ACC112 (cell line): ENCODE data around the gene STRADB.
"Not testable (repeated sequence)": the region's sequence is repeated elsewhere in the genome, so short reads cannot be mapped to it uniquely, and the experiment has no call there.

ENCODE experiments used
- H2AFZ ChIP-seq: fragments of 200-600 bp; sonication (generic); one replicate; pipeline ENCODE4 v1.6.0; 2017; ENCODE audit warnings: antibody characterized with exemption, low read length; ENCODE audit not compliant: unreplicated experiment
- H3K27ac ChIP-seq: fragments of 200-600 bp; sonication (generic); 2 replicates; pipeline ENCODE4 v1.5.1; 2014; ENCODE audit warnings: low read depth, mild to moderate bottlenecking, antibody characterized with exemption, low read length, moderate library complexity
- H3K27me3 ChIP-seq: fragments of 200-600 bp; sonication (generic); 2 replicates; pipeline ENCODE4 v1.6.1; 2014; ENCODE audit warnings: mild to moderate bottlenecking, antibody characterized with exemption, low read length, moderate library complexity, mixed read lengths; ENCODE audit not compliant: insufficient read depth
- H3K36me3 ChIP-seq: fragments of 200-600 bp; sonication (generic); 2 replicates; pipeline ENCODE4 v1.6.1; 2016; ENCODE audit warnings: mild to moderate bottlenecking, antibody characterized with exemption, low read length, moderate library complexity, mixed read lengths; ENCODE audit not compliant: insufficient read depth
- H3K4me1 ChIP-seq: fragments of 200-600 bp; sonication (generic); one replicate; pipeline ENCODE4 v1.6.1; 2016; ENCODE audit warnings: low read length, mixed read lengths; ENCODE audit not compliant: insufficient read depth, unreplicated experiment, control insufficient read depth
- H3K4me3 ChIP-seq: fragments of 200-600 bp; sonication (generic); 2 replicates; pipeline ENCODE4 v1.5.1; 2014; ENCODE audit warnings: mild to moderate bottlenecking, low read depth, low read length
- H3K79me2 ChIP-seq: fragments of 200-600 bp; sonication (generic); one replicate; pipeline ENCODE4 v1.6.0; 2016; ENCODE audit warnings: low read length; ENCODE audit not compliant: control insufficient read depth, unreplicated experiment, insufficient read depth

STRADB gene

DNA sequence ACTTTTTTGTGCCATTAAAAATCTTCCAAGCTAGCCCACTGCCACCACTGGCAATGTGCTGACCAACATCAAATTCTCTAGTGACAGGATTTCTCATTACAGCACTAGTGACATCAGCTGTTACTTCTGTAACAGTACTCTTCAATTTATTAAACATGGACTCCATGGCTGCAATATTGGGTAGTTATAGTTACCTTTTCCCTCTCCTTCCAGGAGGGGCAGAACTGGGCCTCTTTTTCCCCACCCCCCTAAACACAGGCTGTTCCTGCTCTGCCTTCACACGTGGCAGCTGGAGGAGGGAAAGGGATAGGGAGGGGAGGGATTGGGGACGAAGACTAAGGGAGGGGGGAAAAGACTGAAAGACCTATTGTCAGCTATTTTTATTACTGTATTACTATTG, 38.4 kb upstream of the STRADB start:
- Histone ChIP-seq H3K36me3 (no peaks in the 10 kb centered on the region; the same call in 1 of the 2 replicates), H2AFZ (no peak overlapping the region), H3K27me3 (no peaks in the 10 kb centered on the region), H3K4me1 (peaks cover 57% of the 10 kb centered on the region), H3K4me3 (no peak overlapping the region), H3K27ac (no peak overlapping the region), H3K79me2 (peaks cover 61% of the 10 kb centered on the region)

DNA sequence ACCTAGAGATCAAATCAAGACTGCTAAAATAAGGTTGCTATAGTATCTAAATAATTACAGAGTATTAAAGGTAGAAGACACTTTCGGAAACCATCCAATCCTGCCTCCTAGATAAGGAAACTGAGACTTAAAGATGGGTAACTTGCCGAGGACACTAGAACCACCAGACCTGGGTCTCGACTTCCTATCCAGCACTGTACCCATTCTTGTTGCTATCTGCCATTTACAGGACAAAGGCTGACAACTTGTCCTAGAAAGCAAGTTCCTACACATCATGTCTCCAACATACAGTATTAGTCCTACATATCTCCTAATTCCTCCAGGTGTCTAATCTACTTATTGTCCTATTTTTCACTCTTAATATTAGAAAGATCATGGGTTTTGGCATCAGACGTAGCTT, 38.0 kb upstream of the STRADB start:
- peak overlapping the region; percentile 61; the same call in 1 of the 2 replicates for H3K4me3 ChIP-seq
- peaks cover 64% of the 10 kb centered on the region for H3K79me2 ChIP-seq
- H3K4me1 ChIP-seq = peaks cover 59% of the 10 kb centered on the region
- no peak overlapping the region for H2AFZ ChIP-seq
- H3K27me3 ChIP-seq = no peaks in the 10 kb centered on the region
- H3K36me3 ChIP-seq = no peaks in the 10 kb centered on the region; the same call in 1 of the 2 replicates
- peak overlapping the region; percentile 49; the same call in 1 of the 2 replicates for H3K27ac ChIP-seq

DNA sequence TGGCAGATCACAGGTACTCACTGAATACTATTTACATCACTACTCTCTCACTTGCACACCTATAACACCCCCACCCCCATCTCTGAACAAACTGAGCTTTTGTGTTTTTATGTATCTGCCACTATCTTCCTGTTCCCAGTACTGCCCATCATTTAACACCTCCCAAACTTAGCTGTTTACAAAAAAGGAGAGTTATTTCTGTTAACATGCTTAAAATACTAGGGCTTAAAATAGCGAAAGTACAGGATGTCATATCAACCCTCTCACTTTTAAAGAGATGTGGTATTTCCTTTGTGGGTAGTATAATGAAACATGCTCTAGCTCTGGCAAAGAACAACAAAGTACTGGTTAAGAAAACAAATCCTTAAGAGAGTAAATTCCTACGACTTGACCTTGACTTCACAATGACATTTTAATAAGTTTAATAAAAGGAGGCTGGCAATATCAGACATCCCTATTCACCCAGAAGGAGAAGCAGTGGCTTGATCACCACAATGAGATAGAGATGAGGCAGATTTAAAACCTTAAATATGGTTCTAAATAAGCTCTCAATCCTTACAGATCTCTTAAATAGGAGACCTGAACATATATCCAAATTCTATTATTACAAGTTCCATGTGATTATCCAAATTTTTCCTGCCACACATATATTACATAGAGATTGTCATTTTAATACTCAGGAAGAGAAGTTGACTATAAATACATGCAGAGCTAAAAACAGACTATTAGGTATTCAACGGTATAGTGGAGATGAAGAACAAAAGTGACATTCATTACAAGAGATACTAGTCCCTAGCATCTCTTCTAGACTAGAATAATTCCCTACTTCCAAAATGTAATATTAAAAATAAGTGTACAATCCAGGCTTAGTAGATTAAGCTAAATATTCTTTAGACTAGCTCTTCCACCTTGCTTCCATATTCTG, 37.2 kb upstream of the STRADB start:
- Histone ChIP-seq H2AFZ (no peak overlapping the region), H3K4me3 (peak overlapping the region; percentile 61), H3K36me3 (no peaks in the 10 kb centered on the region; the same call in 1 of the 2 replicates), H3K4me1 (peaks cover 67% of the 10 kb centered on the region), H3K79me2 (peaks cover 64% of the 10 kb centered on the region), H3K27me3 (no peaks in the 10 kb centered on the region), H3K27ac (peak overlapping the region; percentile 49)

DNA sequence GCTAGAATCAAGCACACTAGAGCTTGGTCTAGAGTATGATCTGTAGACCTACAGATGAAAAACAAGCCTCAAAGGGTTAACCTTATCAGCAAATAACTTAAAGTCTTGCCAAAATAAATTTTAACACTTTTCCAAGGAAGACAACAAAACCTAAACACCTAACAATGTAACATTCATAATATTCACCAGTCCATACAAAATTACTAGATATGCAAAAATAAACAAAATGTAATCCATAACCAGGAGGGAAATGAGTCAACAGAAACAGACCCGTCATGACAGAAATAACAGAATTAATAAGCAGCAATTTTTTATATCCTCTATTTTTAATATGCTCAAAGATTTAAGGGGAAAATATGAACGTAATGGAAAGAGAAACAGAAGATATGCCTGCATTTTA, 36.4 kb upstream of the STRADB start:
- Histone ChIP-seq H3K36me3 (peaks cover 3% of the 10 kb centered on the region), H3K79me2 (peaks cover 66% of the 10 kb centered on the region), H3K4me3 (peak overlapping the region; percentile 38; the same call in 1 of the 2 replicates), H3K27ac (peak overlapping the region; percentile 9; the same call in 1 of the 2 replicates), H2AFZ (no peak overlapping the region), H3K27me3 (no peaks in the 10 kb centered on the region), H3K4me1 (peaks cover 74% of the 10 kb centered on the region)

DNA sequence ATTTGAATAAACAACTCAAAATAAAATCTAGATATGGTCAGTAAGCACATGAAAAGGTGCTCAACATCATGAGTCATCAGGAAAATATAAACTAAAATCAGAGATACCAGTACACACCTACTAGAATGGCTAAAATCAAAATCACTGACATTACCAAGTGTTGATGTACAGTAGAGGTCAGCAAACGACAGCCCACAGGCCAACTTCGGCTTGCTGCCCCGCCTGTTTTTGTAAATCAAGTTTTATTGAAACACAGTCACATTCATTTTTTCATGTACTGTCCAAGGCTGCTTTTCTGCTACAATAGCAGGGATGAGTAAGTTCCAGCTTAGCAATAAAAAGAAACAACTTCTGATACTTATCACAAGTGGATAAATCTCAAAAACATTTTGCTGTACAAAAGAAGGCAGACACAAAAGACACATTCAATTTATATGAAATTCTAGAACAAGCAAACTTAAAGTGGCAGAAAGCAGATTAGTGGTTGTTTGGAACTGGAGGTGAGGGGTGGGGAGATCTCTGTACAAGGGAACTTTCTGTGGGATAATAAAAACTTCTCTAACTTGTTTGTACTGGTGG, 32.4 kb upstream of the STRADB start:
- peaks cover 53% of the 10 kb centered on the region for H3K79me2 ChIP-seq
- no peaks in the 10 kb centered on the region for H3K27me3 ChIP-seq
- H3K27ac ChIP-seq = peak overlapping the region; percentile 86
- no peak overlapping the region for H3K4me3 ChIP-seq
- no peak overlapping the region for H2AFZ ChIP-seq
- peaks cover 3% of the 10 kb centered on the region for H3K36me3 ChIP-seq
- H3K4me1 ChIP-seq = peaks cover 58% of the 10 kb centered on the region

DNA sequence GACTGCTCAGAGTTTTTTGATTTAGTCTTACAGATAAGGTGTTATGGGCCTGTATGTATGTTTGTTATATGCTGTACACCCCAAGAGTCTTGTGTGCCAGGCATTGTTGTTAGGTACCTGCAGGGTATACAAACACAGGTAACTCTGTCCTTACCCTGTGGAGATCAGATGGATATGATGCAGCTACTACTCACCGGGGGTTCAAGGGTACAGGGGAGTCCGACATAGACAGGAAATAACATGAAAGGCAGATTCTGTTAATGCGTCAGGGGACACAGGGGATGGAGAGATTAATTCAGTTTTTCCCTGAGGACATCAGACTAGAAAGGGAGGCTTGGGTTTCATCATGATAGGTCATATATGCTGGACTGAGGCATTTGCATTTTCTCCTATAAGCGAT, 31.6 kb upstream of the STRADB start:
- Histone ChIP-seq H3K79me2 (peaks cover 50% of the 10 kb centered on the region), H2AFZ (no peak overlapping the region), H3K4me3 (peak overlapping the region; percentile 23; the same call in 1 of the 2 replicates), H3K27ac (peak overlapping the region; percentile 86), H3K4me1 (peaks cover 51% of the 10 kb centered on the region), H3K27me3 (no peaks in the 10 kb centered on the region), H3K36me3 (peaks cover 3% of the 10 kb centered on the region)

DNA sequence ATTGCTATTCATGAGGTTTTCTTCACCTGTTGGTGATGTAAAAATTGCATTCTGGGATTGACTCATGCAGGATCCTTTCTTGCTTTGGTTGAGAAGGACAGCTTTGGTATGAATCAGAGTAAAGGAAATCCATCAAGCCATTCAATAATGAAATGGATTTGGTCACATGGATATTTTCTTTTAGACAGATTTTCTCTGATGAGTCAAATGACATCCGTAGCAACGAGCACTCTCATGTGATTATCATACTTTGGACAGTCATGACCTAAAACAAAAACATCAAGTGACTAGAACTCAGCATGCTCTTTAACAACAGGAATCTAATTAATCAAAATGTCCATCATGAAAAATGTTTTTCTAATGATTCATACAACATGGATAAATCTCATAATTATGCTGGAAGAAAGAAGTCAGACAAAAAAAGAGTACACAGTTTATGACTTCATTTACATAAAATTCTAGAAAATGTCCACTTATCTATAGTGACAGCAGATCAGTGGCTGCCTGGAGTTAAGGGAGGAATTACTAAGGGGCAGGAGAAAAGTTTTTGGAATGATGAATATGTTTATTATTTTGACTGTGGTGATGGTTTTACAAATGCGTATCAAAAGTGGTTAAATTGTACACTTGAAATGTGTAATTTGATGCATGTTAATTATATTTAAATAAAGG, 31.0 kb upstream of the STRADB start:
- Histone ChIP-seq H3K27ac (peak overlapping the region; percentile 86), H3K4me1 (peaks cover 47% of the 10 kb centered on the region), H2AFZ (no peak overlapping the region), H3K36me3 (peaks cover 3% of the 10 kb centered on the region), H3K4me3 (no peak overlapping the region), H3K27me3 (no peaks in the 10 kb centered on the region), H3K79me2 (peaks cover 46% of the 10 kb centered on the region)

DNA sequence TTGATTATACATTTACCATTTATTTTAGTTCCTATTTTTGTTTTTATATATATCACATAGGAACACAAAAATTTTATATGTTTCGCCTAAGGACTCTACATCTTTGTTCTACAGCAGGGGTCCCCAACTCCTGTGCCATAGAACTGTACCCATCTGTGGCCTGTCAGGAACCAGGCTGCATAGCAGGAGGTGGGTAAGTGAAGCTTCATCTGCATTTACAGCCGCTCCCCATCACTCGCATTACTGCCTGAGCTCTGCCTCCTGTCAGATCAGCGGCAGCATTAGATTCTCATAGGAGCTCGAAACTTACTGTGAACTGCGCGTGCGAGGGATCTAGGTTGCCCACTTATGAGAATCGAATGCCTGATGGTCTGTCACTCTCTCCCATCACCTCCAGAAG, 25.6 kb upstream of the STRADB start:
- H3K36me3 ChIP-seq = peaks cover under 1% of the 10 kb centered on the region; the same call in 1 of the 2 replicates
- H2AFZ ChIP-seq = no peak overlapping the region
- H3K27ac ChIP-seq = no peak overlapping the region
- peaks cover 19% of the 10 kb centered on the region for H3K4me1 ChIP-seq
- no peak overlapping the region for H3K4me3 ChIP-seq
- peaks cover 37% of the 10 kb centered on the region for H3K79me2 ChIP-seq
- no peaks in the 10 kb centered on the region for H3K27me3 ChIP-seq

DNA sequence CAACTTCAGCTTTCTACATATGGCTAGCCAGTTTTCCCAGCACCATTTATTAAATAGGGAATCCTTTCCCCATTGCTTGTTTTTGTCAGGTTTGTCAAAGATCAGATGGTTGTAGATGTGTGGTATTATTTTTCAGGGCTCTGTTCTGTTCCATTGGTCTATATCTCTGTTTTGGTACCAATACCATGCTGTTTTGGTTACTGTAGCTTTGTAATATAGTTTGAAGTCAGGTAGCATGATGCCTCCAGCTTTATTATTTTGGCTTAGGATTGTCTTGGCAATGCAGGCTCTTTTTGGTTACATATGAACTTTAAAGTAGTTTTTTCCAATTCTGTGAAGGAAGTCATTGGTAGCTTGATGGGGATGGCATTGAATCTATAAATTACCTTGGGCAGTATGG, 23.2 kb upstream of the STRADB start:
- peaks cover 40% of the 10 kb centered on the region for H3K79me2 ChIP-seq
- H2AFZ ChIP-seq, H3K4me3 ChIP-seq, H3K36me3 ChIP-seq, H3K27ac ChIP-seq, H3K27me3 ChIP-seq: not testable (repeated sequence)
- H3K4me1 ChIP-seq = peaks cover 24% of the 10 kb centered on the region

DNA sequence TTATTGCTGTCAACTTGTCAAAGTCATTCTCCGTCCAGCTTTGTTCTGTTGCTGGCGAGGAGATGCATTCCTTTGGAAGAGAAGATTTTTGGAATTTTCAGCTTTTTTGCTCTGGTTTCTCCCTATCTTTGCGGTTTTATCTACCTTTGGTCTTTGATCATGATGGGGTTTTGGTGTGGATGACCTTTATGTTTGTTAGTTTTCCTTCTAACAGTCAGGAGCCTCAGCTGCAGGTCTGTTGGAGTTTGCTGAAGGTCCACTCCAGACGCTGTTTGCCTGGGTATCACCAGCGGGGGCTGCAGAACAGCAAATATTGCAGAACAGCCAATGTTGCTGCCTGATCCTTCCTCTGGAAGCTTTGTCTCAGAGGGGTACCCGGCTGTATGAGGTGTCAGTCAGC, 21.7 kb upstream of the STRADB start:
- H3K4me1 ChIP-seq = peaks cover 29% of the 10 kb centered on the region
- not testable (repeated sequence) for H3K4me3 ChIP-seq, H2AFZ ChIP-seq, H3K27me3 ChIP-seq, H3K27ac ChIP-seq, H3K36me3 ChIP-seq
- H3K79me2 ChIP-seq = peaks cover 46% of the 10 kb centered on the region
